Measurements from ENCODE around the gene RAI1.
A peak's percentile ranks its signal among the peaks of the same experiment; 100 is the strongest.

RAI1 gene

GRCh38 chr17:17739388-17740066, 58.3 kb downstream of the RAI1 start:
- Mint-ChIP-seq H3K9me3 (no peaks in the 10 kb centered on the region), H3K4me1 (peaks cover 56% of the 10 kb centered on the region), H3K27ac (peak overlapping the region in 2 of 3 experiments; percentile 56 to 90), H3K4me3 (peak overlapping the region in 1 of 3 experiments; percentile 49), H3K27me3 (ENCODE audit: low read depth) (no peaks in the 10 kb centered on the region), H3K36me3 (ENCODE audit: low read depth) (no peaks in the 10 kb centered on the region)
- TF ChIP-seq CTCF (IDR thresholded peaks at IDR 0.05; ENCODE audit: unreplicated experiment in 3 of 3), result no peak

GRCh38 chr17:17740615-17741348, 59.5 kb downstream of the RAI1 start:
- Mint-ChIP-seq H3K27ac (peak overlapping the region; percentile 87 to 90 (median 90)), H3K36me3 (ENCODE audit: low read depth) (no peaks in the 10 kb centered on the region), H3K9me3 (no peaks in the 10 kb centered on the region), H3K4me1 (peaks cover 61% of the 10 kb centered on the region), H3K4me3 (peak overlapping the region; percentile 57 to 65 (median 57)), H3K27me3 (ENCODE audit: low read depth) (no peaks in the 10 kb centered on the region)
- TF ChIP-seq CTCF (IDR thresholded peaks at IDR 0.05; ENCODE audit: unreplicated experiment in 3 of 3), result no peak

- Mint-ChIP-seq H3K4me3 (peak overlapping the region; percentile 52 to 65 (median 61)), H3K27ac (peak overlapping the region; percentile 87 to 90 (median 90)), H3K9me3 (no peaks in the 10 kb centered on the region), H3K27me3 (ENCODE audit: low read depth) (no peaks in the 10 kb centered on the region), H3K4me1 (peaks cover 54% of the 10 kb centered on the region), H3K36me3 (ENCODE audit: low read depth) (no peaks in the 10 kb centered on the region)
- peak in 2 of 3 experiments; percentile 27 to 30 for TF ChIP-seq CTCF (IDR thresholded peaks at IDR 0.05; ENCODE audit: unreplicated experiment in 3 of 3)
Observed at GRCh38 chr17:17741349-17742023, 60.2 kb downstream of the RAI1 start.

- H3K4me3 Mint-ChIP-seq, result peak overlapping the region in 2 of 3 experiments; percentile 60 to 62
- H3K36me3 Mint-ChIP-seq (ENCODE audit: low read depth), result no peaks in the 10 kb centered on the region
- H3K27me3 Mint-ChIP-seq (ENCODE audit: low read depth), result no peaks in the 10 kb centered on the region
- no peaks in the 10 kb centered on the region for H3K9me3 Mint-ChIP-seq
- H3K27ac Mint-ChIP-seq, result peak overlapping the region; percentile 29 to 90 (median 87)
- peaks cover 52% of the 10 kb centered on the region for H3K4me1 Mint-ChIP-seq
- TF ChIP-seq CTCF (IDR thresholded peaks at IDR 0.05; ENCODE audit: unreplicated experiment in 3 of 3), result no peak
Observed at GRCh38 chr17:17742133-17742621, 60.9 kb downstream of the RAI1 start.

GRCh38 chr17:17742688-17743390, 61.6 kb downstream of the RAI1 start:
- H3K36me3 Mint-ChIP-seq (ENCODE audit: low read depth), result no peaks in the 10 kb centered on the region
- no peak overlapping the region for H3K4me3 Mint-ChIP-seq
- H3K27me3 Mint-ChIP-seq (ENCODE audit: low read depth), result no peaks in the 10 kb centered on the region
- H3K27ac Mint-ChIP-seq, result peak overlapping the region; percentile 32 to 90 (median 87)
- peaks cover 57% of the 10 kb centered on the region for H3K4me1 Mint-ChIP-seq
- H3K9me3 Mint-ChIP-seq, result no peaks in the 10 kb centered on the region
- no peak for TF ChIP-seq CTCF (IDR thresholded peaks at IDR 0.05; ENCODE audit: unreplicated experiment in 3 of 3)

All from nephron (organoid).